Skeletal muscle satellite cell (primary cell): Measurements from ENCODE around the gene AHI1.
A peak's percentile ranks its signal among the peaks of the same experiment; 100 is the strongest.

ENCODE experiments used
- H3K27me3 ChIP-seq: 2 replicates; pipeline ENCODE4 v1.7.0; 2013; ENCODE audit warnings: low read length; ENCODE audit not compliant: control insufficient read depth, insufficient read depth
- H3K36me3 ChIP-seq: 2 replicates; pipeline ENCODE4 v1.7.0; 2013; ENCODE audit warnings: mild to moderate bottlenecking, control low read depth, low read length; ENCODE audit not compliant: insufficient read depth
- H3K4me1 ChIP-seq: 2 replicates; pipeline ENCODE4 v1.7.0; 2013; ENCODE audit warnings: low read length; ENCODE audit not compliant: control insufficient read depth, insufficient read depth
- H3K4me2 ChIP-seq: 2 replicates; pipeline ENCODE4 v1.7.0; 2013; ENCODE audit warnings: mild to moderate bottlenecking, low read length
- H3K4me3 ChIP-seq: 2 replicates; pipeline ENCODE4 v1.7.0; 2013; ENCODE audit warnings: low read length
- H3K9ac ChIP-seq: 2 replicates; pipeline ENCODE4 v1.7.0; 2013; ENCODE audit warnings: mild to moderate bottlenecking, low read depth, low read length, moderate library complexity
- H3K9me3 ChIP-seq: replicated peaks from 2 replicates; pipeline ENCODE4 v1.7.0; 2013; ENCODE audit warnings: mild to moderate bottlenecking, control low read depth, low read length

AHI1 gene

DNA sequence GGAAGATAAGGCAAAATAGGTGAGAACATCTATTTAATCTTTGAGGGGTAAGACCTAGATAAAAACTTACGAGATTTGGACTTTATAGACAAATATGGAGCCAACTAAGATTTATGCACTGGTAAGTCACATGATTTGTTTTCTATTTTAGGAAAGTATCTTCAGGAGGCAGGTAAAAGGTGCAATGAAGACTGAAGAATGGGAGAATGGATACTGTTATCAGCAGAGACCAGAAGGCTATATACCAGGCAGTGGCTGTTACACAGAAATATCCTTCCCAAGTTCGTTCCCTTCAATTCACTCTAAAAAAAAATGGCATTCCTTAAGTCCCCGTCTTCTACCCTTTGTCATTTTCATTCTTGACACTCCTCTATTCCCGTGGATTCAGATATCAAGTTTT is 192.7 kb downstream of the AHI1 start:
- H3K9me3 ChIP-seq: no peaks in the 10 kb centered on the region
- H3K4me2 ChIP-seq: no peak overlapping the region
- peaks cover 11% of the 10 kb centered on the region for H3K4me1 ChIP-seq
- H3K4me3 ChIP-seq: no peak overlapping the region
- no peaks in the 10 kb centered on the region for H3K27me3 ChIP-seq
- no peak overlapping the region for H3K9ac ChIP-seq
- H3K36me3 ChIP-seq: peaks cover 24% of the 10 kb centered on the region

GRCh38 chr6:135301304-135301703 is 196.2 kb downstream of the AHI1 start:
- Histone ChIP-seq H3K4me3 (no peak overlapping the region), H3K4me1 (peaks cover 28% of the 10 kb centered on the region), H3K9ac (no peak overlapping the region)

DNA sequence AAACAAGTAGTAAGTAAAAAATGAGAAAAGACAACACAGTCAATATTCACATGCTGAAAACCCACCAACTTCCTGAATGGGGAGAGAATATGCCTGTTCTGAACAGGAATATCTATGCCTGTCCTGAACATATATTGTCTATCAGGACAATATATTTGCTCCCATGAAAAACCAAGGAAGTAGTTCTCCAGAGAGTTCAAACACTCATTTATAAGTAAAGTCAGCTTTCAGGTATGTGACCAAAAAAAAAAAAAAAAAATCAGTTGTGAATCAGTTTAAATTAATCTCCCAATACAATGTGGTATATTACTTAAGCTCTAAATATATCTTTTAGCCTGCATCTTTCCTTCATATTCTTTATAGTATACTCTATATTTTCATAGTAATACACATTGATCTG is 197.0 kb downstream of the AHI1 start:
- H3K27me3 ChIP-seq: no peaks in the 10 kb centered on the region
- H3K9me3 ChIP-seq: no peaks in the 10 kb centered on the region
- H3K4me1 ChIP-seq: peaks cover 28% of the 10 kb centered on the region
- no peak overlapping the region for H3K4me3 ChIP-seq
- peaks cover 16% of the 10 kb centered on the region for H3K36me3 ChIP-seq
- peak overlapping the region; percentile 42 for H3K4me2 ChIP-seq
- peak overlapping the region; percentile 1 for H3K9ac ChIP-seq

More at GRCh38 chr6:135301304-135301703, 196.2 kb downstream of the AHI1 start:
- Histone ChIP-seq H3K36me3 (peaks cover 16% of the 10 kb centered on the region), H3K9me3 (no peaks in the 10 kb centered on the region), H3K27me3 (no peaks in the 10 kb centered on the region), H3K4me2 (no peak overlapping the region)

DNA sequence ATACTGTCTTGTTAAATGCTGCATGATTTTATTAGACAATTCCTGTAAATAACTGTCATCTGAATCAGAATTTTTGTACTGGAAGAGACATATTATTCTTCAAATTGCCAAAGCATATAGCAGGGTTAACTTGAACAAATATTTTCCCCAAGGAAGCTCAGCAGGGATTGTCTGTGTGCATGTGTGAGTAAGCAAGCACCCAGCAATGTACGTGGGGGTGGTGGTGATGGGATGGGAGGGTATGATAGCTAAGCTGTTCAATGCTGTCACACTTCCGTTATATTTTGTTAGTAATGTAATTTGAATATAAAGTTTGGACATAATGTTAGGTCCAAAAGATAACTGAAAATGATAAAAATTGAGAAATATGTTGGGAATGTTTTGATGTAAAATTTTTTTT is 198.3 kb downstream of the AHI1 start:
- H3K4me2 ChIP-seq: peak overlapping the region; percentile 45
- peak overlapping the region; percentile 42 for H3K9ac ChIP-seq
- peaks cover 18% of the 10 kb centered on the region for H3K36me3 ChIP-seq
- no peaks in the 10 kb centered on the region for H3K27me3 ChIP-seq
- H3K4me1 ChIP-seq: peaks cover 28% of the 10 kb centered on the region
- H3K4me3 ChIP-seq: no peak overlapping the region
- H3K9me3 ChIP-seq: no peaks in the 10 kb centered on the region

- Histone ChIP-seq H3K36me3 (peaks cover 15% of the 10 kb centered on the region), H3K4me3 (no peak overlapping the region), H3K9me3 (no peaks in the 10 kb centered on the region), H3K9ac (peak overlapping the region; percentile 42), H3K27me3 (no peaks in the 10 kb centered on the region), H3K4me2 (peak overlapping the region; percentile 45), H3K4me1 (peaks cover 28% of the 10 kb centered on the region)
Measured at GRCh38 chr6:135298455-135298854, 199.1 kb downstream of the AHI1 start.

- H3K27me3 ChIP-seq: no peaks in the 10 kb centered on the region
- H3K36me3 ChIP-seq: peaks cover 9% of the 10 kb centered on the region
- no peak overlapping the region for H3K9ac ChIP-seq
- peaks cover 28% of the 10 kb centered on the region for H3K4me1 ChIP-seq
- no peaks in the 10 kb centered on the region for H3K9me3 ChIP-seq
- no peak overlapping the region for H3K4me3 ChIP-seq
- H3K4me2 ChIP-seq: no peak overlapping the region
Measured at GRCh38 chr6:135296715-135297114, 200.8 kb downstream of the AHI1 start.

DNA sequence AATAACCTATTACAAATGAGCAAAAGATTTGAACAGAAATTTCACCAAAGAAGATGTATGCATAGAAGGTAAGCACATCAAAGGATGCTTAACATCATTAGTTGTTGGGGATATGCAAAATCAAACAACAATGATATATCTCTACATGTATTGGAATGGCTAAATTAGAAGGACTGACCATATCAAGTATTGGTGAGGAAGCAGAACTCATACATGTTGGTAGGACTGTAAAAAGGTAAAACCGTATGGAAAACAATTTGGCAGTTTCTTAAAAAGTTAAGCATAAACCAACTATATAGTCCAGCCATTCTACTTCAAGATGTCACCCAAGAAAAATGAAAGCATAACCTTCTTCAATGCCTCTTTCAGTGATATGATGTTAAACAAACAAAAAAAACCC is 202.5 kb downstream of the AHI1 start:
- Histone ChIP-seq H3K36me3 (peaks cover 10% of the 10 kb centered on the region), H3K9me3 (no peaks in the 10 kb centered on the region), H3K4me3 (no peak overlapping the region), H3K4me1 (peaks cover 27% of the 10 kb centered on the region), H3K4me2 (no peak overlapping the region), H3K9ac (no peak overlapping the region), H3K27me3 (no peaks in the 10 kb centered on the region)

- Histone ChIP-seq H3K9ac (no peak overlapping the region), H3K4me1 (peaks cover 10% of the 10 kb centered on the region), H3K36me3 (peaks cover 21% of the 10 kb centered on the region), H3K27me3 (no peaks in the 10 kb centered on the region), H3K9me3 (no peaks in the 10 kb centered on the region), H3K4me2 (no peak overlapping the region), H3K4me3 (no peak overlapping the region)
Measured at GRCh38 chr6:135291288-135292076, 206.1 kb downstream of the AHI1 start.

- Histone ChIP-seq H3K36me3 (peaks cover 19% of the 10 kb centered on the region), H3K4me2 (no peak overlapping the region), H3K9ac (no peak overlapping the region), H3K9me3 (no peaks in the 10 kb centered on the region), H3K4me3 (no peak overlapping the region), H3K4me1 (peaks cover 10% of the 10 kb centered on the region), H3K27me3 (no peaks in the 10 kb centered on the region)
Measured at GRCh38 chr6:135289816-135290215, 207.7 kb downstream of the AHI1 start.

DNA sequence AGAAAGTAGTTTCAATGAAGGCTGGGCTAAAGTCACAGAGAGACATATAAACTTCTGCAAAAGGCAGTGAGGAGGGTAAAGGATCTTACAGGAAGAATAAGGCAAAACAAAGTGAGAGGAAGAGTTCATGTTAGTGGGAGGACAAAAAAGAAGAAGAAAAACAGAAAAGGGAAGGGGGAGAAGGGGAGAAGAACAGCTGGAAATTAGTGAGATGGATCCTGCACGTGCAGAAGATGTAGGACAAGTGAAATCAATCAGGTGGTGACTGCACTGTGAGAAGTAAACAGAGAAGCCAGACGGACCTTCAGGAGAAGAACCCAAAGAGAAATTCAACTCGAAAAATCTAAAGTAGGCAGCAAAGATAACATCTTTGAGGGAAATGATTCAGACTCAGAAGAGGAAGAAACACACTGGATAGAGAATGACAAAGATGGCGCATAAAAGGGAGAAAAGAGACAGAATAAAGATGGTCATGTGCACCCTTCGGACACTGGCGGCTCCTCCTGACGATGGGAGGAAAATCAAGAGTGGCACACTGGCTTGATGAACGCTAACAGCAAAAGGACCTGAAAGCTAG is 210.5 kb downstream of the AHI1 start:
- Histone ChIP-seq H3K9me3 (no peaks in the 10 kb centered on the region), H3K4me3 (no peak overlapping the region), H3K9ac (no peak overlapping the region), H3K4me2 (no peak overlapping the region), H3K4me1 (peaks cover 10% of the 10 kb centered on the region), H3K36me3 (peaks cover 19% of the 10 kb centered on the region), H3K27me3 (no peaks in the 10 kb centered on the region)

DNA sequence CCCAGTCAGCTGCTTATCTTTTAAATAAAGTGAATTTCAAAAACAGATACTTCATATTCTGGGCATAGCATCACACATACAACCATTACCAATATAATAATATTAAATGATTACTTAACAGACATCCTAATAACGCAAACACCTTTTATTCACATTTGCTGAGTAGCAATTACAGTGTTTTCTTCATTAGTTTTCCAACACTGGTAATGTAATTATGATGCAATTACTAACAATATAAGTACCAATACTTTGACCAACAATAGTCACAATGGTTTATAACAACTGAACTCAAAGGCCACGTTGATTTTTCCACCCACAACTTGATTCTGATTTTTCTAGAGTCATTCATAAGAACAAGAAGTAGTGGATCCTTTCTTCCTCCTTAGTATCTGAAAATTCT is 212.4 kb downstream of the AHI1 start:
- H3K9me3 ChIP-seq: no peaks in the 10 kb centered on the region

GRCh38 chr6:135283926-135284325 is 213.6 kb downstream of the AHI1 start:
- H3K4me2 ChIP-seq: no peak overlapping the region

More for the DNA sequence above, 212.4 kb downstream of the AHI1 start:
- H3K4me1 ChIP-seq: no peaks in the 10 kb centered on the region
- peaks cover 19% of the 10 kb centered on the region for H3K36me3 ChIP-seq
- no peaks in the 10 kb centered on the region for H3K27me3 ChIP-seq
- H3K4me3 ChIP-seq: no peak overlapping the region
- H3K4me2 ChIP-seq: no peak overlapping the region
- H3K9ac ChIP-seq: no peak overlapping the region

More at GRCh38 chr6:135283926-135284325, 213.6 kb downstream of the AHI1 start:
- H3K9ac ChIP-seq: no peak overlapping the region
- H3K36me3 ChIP-seq: peaks cover 12% of the 10 kb centered on the region
- H3K27me3 ChIP-seq: no peaks in the 10 kb centered on the region
- no peak overlapping the region for H3K4me3 ChIP-seq
- no peaks in the 10 kb centered on the region for H3K9me3 ChIP-seq
- no peaks in the 10 kb centered on the region for H3K4me1 ChIP-seq
